Dermis blood vessel endothelial cell (primary cell): ENCODE measurements around the gene MALT1. TPM values are rescaled to one million over a fixed set of nuclear protein-coding genes. Genes with fewer than 3 reads are reported as not detected.
"Not testable (repeated sequence)": the region's sequence is repeated elsewhere in the genome, so short reads cannot be mapped to it uniquely, and the experiment has no call there.

ENCODE experiments used
- DNase-seq: peaks from one replicate; pipeline ENCODE4 v3.0.0; 2010
- total RNA-seq: library from RNA; depleted of rRNA; stranded (reverse); fragments of >200 nt; gene quantifications from 2 replicates; pipeline ENCODE4 v1.2.3, GENCODE V29; 2014

MALT1 gene
- 34.5 and 37.1 TPM in 2 replicates for total RNA-seq

- peak; percentile 90 for DNase-seq
Measured at GRCh38 chr18:58671111-58671631, at the start of gene MALT1. MALT1 (plus strand) TSS chr18:58671465; CDS start chr18:58671644, 179 bp downstream.

DNA sequence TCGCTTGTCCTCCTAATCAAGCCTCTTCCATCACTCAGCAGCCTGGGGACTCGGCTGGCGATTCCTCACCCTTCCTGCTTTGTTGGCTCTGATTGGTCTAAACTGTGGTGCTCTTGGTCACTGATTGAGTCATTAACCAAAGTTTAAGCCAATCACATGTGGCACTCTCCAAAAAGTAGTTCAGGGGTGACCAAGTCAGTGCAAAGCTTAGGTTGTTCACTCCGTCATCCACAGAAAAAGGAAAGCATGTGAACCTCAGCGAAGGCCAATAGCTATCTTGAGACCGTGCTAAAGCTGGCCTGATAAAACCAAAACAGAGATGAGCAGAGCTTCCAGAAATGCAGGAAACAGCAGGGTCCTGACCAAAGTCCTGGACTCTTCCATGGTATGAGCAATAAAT is 47.3 kb upstream of the MALT1 start:
- no peak for DNase-seq

DNA sequence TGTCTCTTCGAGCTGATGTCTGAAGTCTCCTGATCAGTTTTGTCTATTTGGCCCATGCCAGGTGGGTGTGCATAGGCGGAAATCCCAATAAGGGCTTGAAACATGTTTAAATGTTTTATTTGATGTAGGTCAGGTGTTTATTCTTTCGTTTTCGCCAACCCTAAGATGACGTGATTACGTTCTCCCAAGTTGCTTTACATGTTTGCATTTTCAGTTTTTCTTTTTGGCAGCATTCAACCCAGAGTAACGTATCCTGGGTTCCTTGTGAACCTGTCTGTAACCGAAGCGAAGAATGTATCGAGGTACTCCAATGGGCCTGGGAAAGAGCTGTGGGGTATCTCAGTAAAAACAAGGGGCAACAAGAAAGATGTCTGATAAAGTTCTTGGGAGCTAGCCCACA is 45.4 kb upstream of the MALT1 start:
- no peak for DNase-seq

GRCh38 chr18:58630071-58630470 is 41.2 kb upstream of the MALT1 start:
- DNase-seq, result no peak

DNA sequence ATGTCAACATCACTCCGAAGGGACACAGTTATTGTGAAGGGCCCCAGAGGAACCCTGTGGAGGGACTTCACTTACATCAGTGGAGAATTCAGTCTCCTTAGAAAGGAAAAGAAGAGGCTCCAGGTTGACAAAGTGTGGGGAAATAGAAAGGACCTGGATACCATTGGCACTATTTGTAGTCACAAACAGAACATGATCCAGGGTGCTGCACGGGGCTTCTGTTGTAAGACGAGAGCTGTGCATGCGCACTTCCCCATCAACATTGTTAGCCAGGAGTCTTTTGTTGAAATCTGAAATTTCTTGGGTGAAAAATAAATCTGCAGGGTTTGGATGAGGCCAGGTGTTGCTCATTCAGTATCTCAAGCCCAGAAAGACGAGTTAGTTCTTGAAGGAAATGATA is 40.0 kb upstream of the MALT1 start:
- DNase-seq, result no peak

DNA sequence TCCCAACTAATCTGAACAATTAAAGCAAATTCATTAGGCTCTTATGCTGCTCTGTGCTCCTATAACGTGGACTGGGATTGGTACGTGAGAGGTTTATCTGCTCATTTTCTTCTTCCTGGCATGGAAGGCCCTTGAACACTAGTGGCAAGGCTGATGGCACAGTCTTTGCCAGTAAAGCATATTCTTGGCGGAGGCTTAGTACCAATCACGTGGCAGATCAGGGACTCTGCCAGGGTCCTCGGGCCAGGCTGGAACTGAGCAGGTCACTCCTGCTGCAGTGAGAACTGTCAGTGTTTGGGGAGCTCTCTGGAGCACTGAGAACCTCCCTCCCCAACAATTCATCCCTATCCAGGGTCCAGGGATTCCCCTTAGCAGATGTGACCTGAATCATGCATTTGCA is 38.7 kb upstream of the MALT1 start:
- no peak for DNase-seq

- no peak for DNase-seq
Measured at GRCh38 chr18:58633874-58634273, 37.4 kb upstream of the MALT1 start.

- peak; percentile 45 for DNase-seq
Measured at GRCh38 chr18:58635891-58636290, 35.4 kb upstream of the MALT1 start.

- no peak for DNase-seq
Measured at GRCh38 chr18:58637197-58637596, 34.1 kb upstream of the MALT1 start.

- no peak for DNase-seq
Measured at GRCh38 chr18:58637946-58638345, 33.3 kb upstream of the MALT1 start.

GRCh38 chr18:58638441-58638840 is 32.8 kb upstream of the MALT1 start:
- no peak for DNase-seq

DNA sequence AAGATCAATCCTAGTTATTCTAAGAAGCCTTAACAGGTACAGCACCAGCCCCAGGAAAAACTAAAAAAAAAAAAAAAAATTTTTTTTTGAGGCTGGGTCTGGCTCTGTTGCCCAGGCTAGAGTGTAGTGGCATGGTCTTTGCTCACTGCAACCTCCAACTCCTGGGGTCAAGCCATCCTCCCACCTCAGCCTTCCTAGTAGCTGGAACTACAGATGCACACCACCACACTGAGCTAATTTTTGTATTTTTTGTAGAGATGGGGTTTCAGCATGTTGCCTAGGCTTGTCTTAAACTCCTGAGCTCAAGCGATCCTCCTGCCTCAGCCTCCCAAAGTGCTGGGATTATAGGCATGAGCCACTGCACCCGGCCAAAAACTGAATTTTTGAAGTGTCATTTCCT is 32.0 kb upstream of the MALT1 start:
- DNase-seq, result no peak

DNA sequence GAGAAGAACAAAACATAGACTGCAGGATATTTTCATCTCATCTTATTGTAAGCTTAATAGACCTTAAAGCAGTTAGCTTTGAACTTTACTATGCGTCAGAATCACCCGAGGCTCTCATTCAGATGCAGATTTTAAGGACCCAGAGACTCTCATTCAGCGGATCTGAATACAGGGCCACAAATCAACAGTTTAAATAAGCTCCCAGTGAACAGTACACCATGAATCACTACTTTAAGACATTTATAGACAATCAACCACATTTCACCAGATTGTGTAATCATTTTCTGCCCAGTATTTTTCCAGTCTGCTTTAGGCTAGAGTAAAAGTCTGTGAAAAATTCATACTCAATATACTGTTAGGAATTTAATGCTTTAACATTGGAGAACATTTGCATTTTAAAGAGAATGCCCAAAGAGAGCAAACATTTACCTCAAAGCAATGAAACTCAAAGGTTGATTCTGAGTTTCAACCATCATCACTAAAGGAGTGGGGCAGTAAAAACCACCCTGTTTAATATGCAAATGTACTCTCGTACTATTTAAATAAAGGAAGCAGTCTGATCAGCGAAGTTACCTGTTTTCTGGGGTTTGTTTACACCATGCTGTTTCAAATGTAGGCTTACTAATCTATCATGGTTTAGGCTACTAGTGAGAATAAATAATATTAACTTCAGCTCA is 31.4 kb upstream of the MALT1 start:
- DNase-seq, result no peak

DNA sequence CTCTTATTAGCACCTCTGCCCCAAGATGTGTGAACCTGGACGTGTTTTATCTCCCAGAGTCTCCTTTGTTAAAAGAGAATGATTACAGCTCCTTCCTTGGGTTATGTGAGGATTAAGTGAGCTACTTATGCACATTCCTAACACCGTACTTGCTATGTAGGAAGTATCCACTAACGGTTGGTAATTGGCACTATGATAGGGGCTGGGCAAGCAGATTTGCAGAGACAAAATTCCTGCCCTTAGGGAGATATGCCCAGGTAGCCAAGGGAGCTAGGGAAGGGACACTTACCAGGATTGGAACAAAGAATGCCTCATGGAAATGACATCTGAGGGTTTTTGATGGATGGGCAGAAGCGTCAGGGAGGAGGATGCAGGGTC is 30.8 kb upstream of the MALT1 start:
- DNase-seq, result no peak

GRCh38 chr18:58640891-58641610 is 30.2 kb upstream of the MALT1 start:
- no peak for DNase-seq

DNA sequence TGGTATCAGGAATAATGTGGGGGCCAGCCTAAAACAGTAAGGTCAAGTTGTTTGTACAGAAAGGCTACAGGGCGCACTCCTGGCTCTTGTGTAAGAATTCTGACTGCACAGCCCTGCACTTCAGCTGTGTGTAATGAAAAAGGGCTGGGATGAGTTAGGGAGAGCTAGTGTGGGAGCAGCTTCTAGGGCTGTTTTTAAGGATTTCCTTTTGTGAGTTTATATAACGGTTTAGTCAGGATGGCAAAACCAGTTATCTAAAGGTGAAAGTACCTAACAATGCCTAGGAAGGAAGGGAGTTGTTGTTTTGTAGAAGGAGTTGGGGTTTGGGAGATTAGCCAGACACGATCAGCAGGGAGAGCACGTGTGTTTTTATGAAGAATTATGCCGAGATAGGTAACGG is 27.7 kb upstream of the MALT1 start:
- DNase-seq, result not testable (repeated sequence)

GRCh38 chr18:58645398-58645797 is 25.9 kb upstream of the MALT1 start:
- no peak for DNase-seq

- no peak for DNase-seq
Measured at GRCh38 chr18:58646334-58646862, 24.9 kb upstream of the MALT1 start.

- no peak for DNase-seq
Measured at GRCh38 chr18:58649966-58650816, 21.1 kb upstream of the MALT1 start.

GRCh38 chr18:58650830-58651229 is 20.4 kb upstream of the MALT1 start:
- DNase-seq, result not testable (repeated sequence)

GRCh38 chr18:58653144-58653722 is 18.0 kb upstream of the MALT1 start:
- not testable (repeated sequence) for DNase-seq

GRCh38 chr18:58653814-58654509 is 17.3 kb upstream of the MALT1 start:
- DNase-seq, result no peak
